Erythroblast (primary cell): ENCODE measurements around the gene ARL15.

ENCODE experiments used
- GATA1 ChIP-seq: IDR thresholded peaks from 2 replicates; pipeline ENCODE4 v1.6.1; 2011; ENCODE audit warnings: low read depth, mild to moderate bottlenecking, control low read depth, low read length, moderate library complexity
- POLR2A ChIP-seq: IDR thresholded peaks from 2 replicates; pipeline ENCODE4 v1.6.1; 2011; ENCODE audit warnings: mild to moderate bottlenecking, low read length

DNA sequence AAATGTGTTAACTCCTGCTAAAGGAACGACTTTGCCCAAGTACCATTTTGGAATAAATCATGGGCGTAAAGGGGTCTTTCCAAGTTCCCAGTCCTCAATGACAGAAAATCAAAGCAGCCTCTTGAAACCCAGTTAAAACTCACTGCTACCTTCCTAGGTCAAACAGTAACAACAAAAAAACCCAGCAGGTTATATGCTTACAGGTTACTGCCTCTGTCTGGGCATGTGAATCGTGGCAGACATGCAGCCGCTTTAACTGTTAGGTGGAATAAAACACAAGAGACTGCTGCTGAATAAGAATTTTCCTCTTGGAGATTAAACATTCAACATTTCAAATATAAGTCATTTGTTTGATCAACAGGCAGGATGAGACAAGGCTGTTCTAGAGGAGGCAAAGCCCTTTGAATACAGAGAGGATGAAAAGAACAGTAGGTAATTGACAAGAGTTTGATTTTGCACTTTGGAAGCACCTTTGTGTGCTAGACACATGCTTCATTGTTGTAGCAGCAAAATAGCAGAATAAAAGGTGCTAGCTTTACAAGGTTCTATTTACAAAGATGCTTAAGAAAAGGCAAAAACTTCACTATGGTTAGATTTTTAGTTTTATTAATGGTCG is 430.6 kb downstream of the ARL15 start:
- TF ChIP-seq POLR2A, result no peak
- TF ChIP-seq GATA1, result no peak
